ENCODE measurements around the gene MAPK4. TPM values are rescaled to one million over a fixed set of nuclear protein-coding genes. Genes with fewer than 3 reads are reported as not detected.

The MAPK4 gene
- total and polyA plus RNA-seq, 10 of the 15 experiments (the other 5 are each of a cell fraction or from before 2014, with no cell fraction given) = 0.03 to 0.11 (median 0.06) TPM; not detected in 4

- TF ChIP-seq PML (IDR thresholded peaks at IDR 0.05; ENCODE audit: low read length) (no peak), ETV6 (conservative IDR thresholded peaks at IDR 0.05 in 1 of 2, IDR thresholded peaks at IDR 0.05 in 1 of 2; ENCODE audit: borderline replicate concordance in 1 of 2, low read depth in 1 of 2) (no peak), EP300 (IDR thresholded peaks at IDR 0.05; ENCODE audit: borderline replicate concordance in 1 of 2, control insufficient read depth in 1 of 2, low read depth in 2 of 2, low read length in 2 of 2) (no peak), TCF12 (IDR thresholded peaks at IDR 0.05; ENCODE audit: low read depth, low read length) (no peak), ZBTB11 (CRISPR knock-in tag; IDR thresholded peaks at IDR 0.05) (no peak), TBL1XR1 (IDR thresholded peaks at IDR 0.05; ENCODE audit: low read depth, low read length) (no peak)
- TF ChIP-seq, protein P1, sequence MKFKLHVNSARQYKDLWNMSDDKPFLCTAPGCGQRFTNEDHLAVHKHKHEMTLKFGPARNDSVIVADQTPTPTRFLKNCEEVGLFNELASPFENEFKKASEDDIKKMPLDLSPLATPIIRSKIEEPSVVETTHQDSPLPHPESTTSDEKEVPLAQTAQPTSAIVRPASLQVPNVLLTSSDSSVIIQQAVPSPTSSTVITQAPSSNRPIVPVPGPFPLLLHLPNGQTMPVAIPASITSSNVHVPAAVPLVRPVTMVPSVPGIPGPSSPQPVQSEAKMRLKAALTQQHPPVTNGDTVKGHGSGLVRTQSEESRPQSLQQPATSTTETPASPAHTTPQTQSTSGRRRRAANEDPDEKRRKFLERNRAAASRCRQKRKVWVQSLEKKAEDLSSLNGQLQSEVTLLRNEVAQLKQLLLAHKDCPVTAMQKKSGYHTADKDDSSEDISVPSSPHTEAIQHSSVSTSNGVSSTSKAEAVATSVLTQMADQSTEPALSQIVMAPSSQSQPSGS (IDR thresholded peaks at IDR 0.05; ENCODE audit: low read length) = no peak
- Histone ChIP-seq H3K4me3 (no peak overlapping the region), H3K4me1 (ENCODE audit: control insufficient read depth, insufficient read depth, low read length) (no peaks in the 10 kb centered on the region), H3K79me2 (ENCODE audit: control insufficient read depth, insufficient read depth, low read length) (no peaks in the 10 kb centered on the region), H3K27me3 (replicated peaks in 1 of 2; ENCODE audit: control insufficient read depth in 2 of 2, insufficient read depth in 2 of 2, low read length in 1 of 2) (peaks cover 0 to 6% of the 10 kb centered on the region in 2 experiments; a peak in 2 of 4 replicates), H3K9ac (ENCODE audit: control insufficient read depth, insufficient read depth, low read length) (no peak overlapping the region), H3K4me2 (ENCODE audit: control insufficient read depth, insufficient read depth) (no peak overlapping the region), H3K27ac (ENCODE audit: control insufficient read depth, insufficient read depth) (no peak overlapping the region), H2AFZ (ENCODE audit: control insufficient read depth, low read depth, low read length) (no peak overlapping the region), H3K9me3 (replicated peaks; ENCODE audit: control insufficient read depth, insufficient read depth, low read length) (no peaks in the 10 kb centered on the region; the same call in 2 of the 3 replicates), H3K36me3 (ENCODE audit: control insufficient read depth in 2 of 2, insufficient read depth in 2 of 2, low read length in 1 of 2) (no peaks in the 10 kb centered on the region), H4K20me1 (ENCODE audit: control insufficient read depth, insufficient read depth) (no peaks in the 10 kb centered on the region)
- intact Hi-C loops (cut with micrococcal nuclease; ENCODE audit: unreplicated experiment) (no loop called here), in situ Hi-C loops (cut with MboI) (no loop called here)
- FAIRE-seq (no peak), DNase-seq (ENCODE audit: low read depth, low spot score) (no peak), ATAC-seq (no peak)
- BruUV-seq (replicated peaks) = no TSS peak
- ChIA-PET CTCF (no interaction called here), SMC1A (ENCODE audit: uncharacterized antibody, unreplicated experiment) (no interaction called here), RAD21 (ENCODE audit: unreplicated experiment) (no interaction called here), POLR2A (no interaction called here)
Observed at GRCh38 chr18:50569930-50570329, 10.0 kb downstream of the MAPK4 start.

Data from GM12878 (cell line).